H1 (cell line): Measurements from ENCODE around the gene SNX3. TPM values are rescaled to one million over a fixed set of nuclear protein-coding genes. Genes with fewer than 3 reads are reported as not detected.

Experiments
- CTCF ChIA-PET: fragments of 300-600 bp; sonication (Branson Sonifier 250); formaldehyde crosslinking; loops from one replicate; lab custom pipeline; 2021; ENCODE audit not compliant: partially characterized antibody; lab: Charles Lee
- POLR2A ChIA-PET: fragments of 300-600 bp; sonication (Branson Sonifier 250); formaldehyde crosslinking; loops from one replicate; lab custom pipeline; 2021; ENCODE audit warnings: inconsistent platforms; ENCODE audit not compliant: partially characterized antibody; lab: Charles Lee
- DNase-seq, 2 experiments: peaks; one replicate each; pipeline versions ENCODE4 v3.0.0 to v3.0.0-alpha.2; 2010 to 2022; ENCODE audit warnings: low spot score in 2 of 2, low read depth in 1 of 2, mixed read lengths in 1 of 2
- FAIRE-seq: peaks from 2 replicates; lab custom pipeline; 2011; peaks lifted over from hg19 to GRCh38; lab: Jason Lieb, UNC
- H2AFZ ChIP-seq: 2 replicates; pipeline ENCODE4 v1.8.1; 2012; ENCODE audit warnings: low read length, inconsistent platforms
- H2AK5ac ChIP-seq: 2 replicates; pipeline ENCODE4 v1.6.1; 2013; ENCODE audit warnings: low read depth, low read length
- H2BK120ac ChIP-seq: replicated peaks from 2 replicates; pipeline ENCODE3; 2013; ENCODE audit warnings: low read depth, low read length, inconsistent platforms
- H2BK12ac ChIP-seq: 2 replicates; pipeline ENCODE4 v1.6.1; 2013; ENCODE audit warnings: low read depth, low read length
- H2BK15ac ChIP-seq: 2 replicates; pipeline ENCODE4 v1.6.1; 2013; ENCODE audit warnings: low read length
- H2BK20ac ChIP-seq: 2 replicates; pipeline ENCODE4 v1.6.1; 2013; ENCODE audit warnings: low read length
- H2BK5ac ChIP-seq: 2 replicates; pipeline ENCODE4 v1.6.1; 2013; ENCODE audit warnings: low read depth, low read length
- H3K14ac ChIP-seq: 2 replicates; pipeline ENCODE4 v1.6.1; 2013; ENCODE audit warnings: inconsistent platforms; ENCODE audit not compliant: insufficient read length
- H3K18ac ChIP-seq: 2 replicates; pipeline ENCODE4 v1.6.1; 2013; ENCODE audit warnings: low read length; ENCODE audit errors: extremely low read depth
- H3K23ac ChIP-seq: 2 replicates; pipeline ENCODE4 v1.6.1; 2013; ENCODE audit warnings: inconsistent platforms; ENCODE audit not compliant: insufficient read length
- H3K23me2 ChIP-seq: 2 replicates; pipeline ENCODE4 v1.6.1; 2013; ENCODE audit warnings: low read depth, low read length
- H3K27ac ChIP-seq: 2 replicates; pipeline ENCODE4 v1.6.1; 2011; ENCODE audit warnings: low read depth, low read length, inconsistent platforms
- H3K27me3 ChIP-seq, 4 experiments: replicated peaks in 1 of 4; 1 replicate in 1 of 4; 2 replicates in 3 of 4; pipeline versions ENCODE4 v1.6.1 to v1.8.1; 2011 to 2013; ENCODE audit warnings: low read length in 3 of 4, mild to moderate bottlenecking in 3 of 4, inconsistent platforms in 2 of 4, mixed read lengths in 2 of 4, moderate library complexity in 1 of 4; ENCODE audit not compliant: control insufficient read depth in 3 of 4, insufficient read depth in 3 of 4; ENCODE audit errors: extremely low read depth in 1 of 4
- H3K36me3 ChIP-seq, 4 experiments: 2 replicates each; pipeline versions ENCODE4 v1.6.1 to v1.8.1; 2011 to 2013; ENCODE audit warnings: mild to moderate bottlenecking in 4 of 4, low read length in 3 of 4, moderate library complexity in 2 of 4, control low read depth in 1 of 4, inconsistent platforms in 1 of 4; ENCODE audit not compliant: insufficient read depth in 4 of 4, control insufficient read depth in 2 of 4
- H3K4ac ChIP-seq: replicated peaks from 2 replicates; pipeline ENCODE3; 2013; ENCODE audit warnings: low read length, low read depth, mixed read lengths, inconsistent platforms; ENCODE audit not compliant: insufficient read length
- H3K4me1 ChIP-seq, 4 experiments: replicated peaks in 1 of 4; 1 replicate in 1 of 4; 2 replicates in 3 of 4; pipeline versions ENCODE4 v1.6.1 to v1.8.1; 2011 to 2013; ENCODE audit warnings: low read length in 3 of 4, inconsistent platforms in 2 of 4, mixed read lengths in 1 of 4; ENCODE audit not compliant: insufficient read depth in 4 of 4, control insufficient read depth in 3 of 4
- H3K4me2 ChIP-seq, 2 experiments: 2 replicates each; pipeline versions ENCODE4 v1.6.1 to v1.8.1; 2011 to 2013; ENCODE audit warnings: low read depth in 2 of 2, low read length in 2 of 2, control low read depth in 1 of 2, inconsistent platforms in 1 of 2, mild to moderate bottlenecking in 1 of 2; ENCODE audit not compliant: insufficient read depth in 1 of 2
- H3K4me3 ChIP-seq, 4 experiments: fragments of 200-600, 300-600 bp in 1 of 4; sonication (generic), shearing (Covaris generic), sonication (Bioruptor Twin) in 1 of 4; 2 replicates each; pipeline versions ENCODE4 v1.5.1 to v1.8.1; 2011 to 2016; ENCODE audit warnings: low read length in 4 of 4, low read depth in 3 of 4, control low read depth in 2 of 4, inconsistent platforms in 2 of 4, mild to moderate bottlenecking in 2 of 4, mixed read lengths in 1 of 4, moderate library complexity in 1 of 4; ENCODE audit not compliant: insufficient read depth in 2 of 4; ENCODE audit errors: extremely low read depth in 1 of 4
- H3K56ac ChIP-seq: replicated peaks from 2 replicates; pipeline ENCODE3; 2013; ENCODE audit warnings: low read depth, mild to moderate bottlenecking, mixed read lengths, low read length, inconsistent platforms; ENCODE audit not compliant: insufficient read length
- H3K79me1 ChIP-seq: 2 replicates; pipeline ENCODE4 v1.6.1; 2013; ENCODE audit warnings: low read depth, low read length, control low read depth
- H3K79me2 ChIP-seq, 2 experiments: 2 replicates each; pipeline versions ENCODE4 v1.6.1 to v1.8.1; 2012 to 2013; ENCODE audit warnings: low read length in 2 of 2, mild to moderate bottlenecking in 2 of 2, inconsistent platforms in 1 of 2; ENCODE audit not compliant: insufficient read depth in 2 of 2, control insufficient read depth in 1 of 2
- H3K9ac ChIP-seq, 4 experiments: replicated peaks in 1 of 4; 1 replicate in 1 of 4; 2 replicates in 3 of 4; pipeline versions ENCODE4 v1.6.1 to v1.8.1; 2011 to 2013; ENCODE audit warnings: low read depth in 3 of 4, low read length in 3 of 4, control low read depth in 2 of 4, mild to moderate bottlenecking in 2 of 4, moderate library complexity in 2 of 4, inconsistent platforms in 1 of 4; ENCODE audit errors: extremely low read depth in 1 of 4
- H3K9me3 ChIP-seq, 2 experiments: 2 replicates each; pipeline versions ENCODE4 v1.6.1 to v1.8.1; 2012 to 2013; ENCODE audit warnings: mild to moderate bottlenecking in 2 of 2, moderate library complexity in 2 of 2, control low read depth in 1 of 2, inconsistent platforms in 1 of 2, low read depth in 1 of 2, low read length in 1 of 2, mixed read lengths in 1 of 2; ENCODE audit not compliant: insufficient read depth in 2 of 2
- H4K20me1 ChIP-seq, 2 experiments: replicated peaks in 1 of 2; 2 replicates each; pipeline versions ENCODE3 to v1.8.1; 2011 to 2013; ENCODE audit warnings: inconsistent platforms in 2 of 2, low read length in 2 of 2, mild to moderate bottlenecking in 1 of 2; ENCODE audit not compliant: insufficient read depth in 2 of 2, control insufficient read depth in 1 of 2
- H4K5ac ChIP-seq: 2 replicates; pipeline ENCODE4 v1.6.1; 2013; ENCODE audit warnings: low read length, low read depth, mixed read lengths, inconsistent platforms; ENCODE audit not compliant: insufficient read length
- H4K8ac ChIP-seq: 2 replicates; pipeline ENCODE4 v1.8.0; 2013; ENCODE audit warnings: mild to moderate bottlenecking, moderate library complexity, low read length, inconsistent platforms; ENCODE audit not compliant: insufficient read depth; ENCODE audit errors: extremely low read depth
- H4K91ac ChIP-seq: replicated peaks from 2 replicates; pipeline ENCODE3; 2013; ENCODE audit warnings: low read length, mixed read lengths, inconsistent platforms; ENCODE audit not compliant: insufficient read length
- CREB1 ChIP-seq: IDR thresholded peaks from 2 replicates; pipeline ENCODE4 v1.6.1; 2012; ENCODE audit warnings: inconsistent platforms
- KDM1A ChIP-seq: fragments of 200-600, 300-600 bp; sonication (generic); IDR thresholded peaks from 2 replicates; pipeline ENCODE4 v1.7.1; 2016; ENCODE audit warnings: mild to moderate bottlenecking, low read length, borderline replicate concordance
- NANOG ChIP-seq: IDR thresholded peaks from 2 replicates; pipeline ENCODE4 v1.6.1; 2011; ENCODE audit warnings: low read length, low read depth, mild to moderate bottlenecking, inconsistent platforms; ENCODE audit not compliant: insufficient read depth, poor library complexity, severe bottlenecking
- PHF8 ChIP-seq: fragments of 200-600 bp; sonication (generic); conservative IDR thresholded peaks from 2 replicates; pipeline ENCODE4 v1.7.1; 2012; ENCODE audit warnings: low read depth, mild to moderate bottlenecking, inconsistent platforms, low read length, moderate library complexity
- YY1 ChIP-seq: IDR thresholded peaks from 2 replicates; pipeline ENCODE4 v1.6.1; 2011; ENCODE audit warnings: low read depth, mild to moderate bottlenecking, low read length
- ZNF274 ChIP-seq: IDR thresholded peaks from 2 replicates; pipeline ENCODE4 v1.7.0; 2012; ENCODE audit warnings: low read length, borderline replicate concordance; ENCODE audit errors: extremely low read depth
- WGBS, 2 experiments: shearing (Covaris generic) in 1 of 2; methylation state at CpG; one replicate each; pipeline versions ENCODE4 v1.1.6 to v1.1.7; 2013 to 2015; ENCODE audit warnings: low lambda C conversion rate in 2 of 2, mixed read lengths in 2 of 2, inconsistent platforms in 1 of 2, low coverage in 1 of 2, missing lambda C conversion rate in 1 of 2; ENCODE audit not compliant: insufficient replicate concordance in 2 of 2, insufficient coverage in 1 of 2, insufficient read length in 1 of 2; ENCODE audit errors: extremely low coverage in 1 of 2, missing lambda C conversion rate in 1 of 2; 5-methylcytosine and 5-hydroxymethylcytosine counted together
- polyA plus RNA-seq, 7 experiments: library from polyadenylated mRNA; depleted of rRNA in 3 of 7; stranded (reverse) in 5 of 7; unstranded in 2 of 7; fragments of >200 nt in 5 of 7; fragments of 200-250 nt in 2 of 7; gene quantifications; 1 replicate in 5 of 7; 2 replicates in 1 of 7; 4 replicates in 1 of 7; pipeline versions ENCODE4 v1.2.1 to v1.2.3, GENCODE V29; 2011 to 2013; ENCODE audit warnings: missing spikeins in 2 of 7, mixed read lengths in 2 of 7
- total RNA-seq: library from RNA; stranded (reverse); fragmentation: NEBNext Ultra II Directional; extraction: Animal tissue kit (Norgen Biotek cat#: 25700); gene quantifications from 2 replicates; pipeline ENCODE4 v1.2.1, GENCODE V29; 2021
- TF ChIP-seq, protein P1 (sequence below): IDR thresholded peaks from 2 replicates; pipeline ENCODE4 v1.6.1; 2011; ENCODE audit warnings: low read length, improper control_type of control experiment
- TF ChIP-seq, protein P2 (sequence below), 3 experiments: IDR thresholded peaks; 1 replicate in 2 of 3; 2 replicates in 1 of 3; pipeline versions ENCODE4 v1.5.1 to v1.6.1; 2011; ENCODE audit warnings: low read length in 3 of 3, mild to moderate bottlenecking in 3 of 3, inconsistent platforms in 2 of 3, low read depth in 1 of 3, moderate library complexity in 1 of 3; ENCODE audit not compliant: insufficient read depth in 1 of 3; ENCODE audit errors: control extremely low read depth in 1 of 3

The SNX3 gene
- total and polyA plus RNA-seq, 2 of the 8 experiments (the other 6 are each of a cell fraction or from before 2014, with no cell fraction given) = 72.5 to 150 TPM

- no peak overlapping the region for H2AFZ ChIP-seq
- no peak overlapping the region for H3K4me3 ChIP-seq
- peaks cover 3% of the 10 kb centered on the region; the same call in 1 of the 2 replicates for H3K79me1 ChIP-seq
- H3K23ac ChIP-seq = no peak overlapping the region
- H4K20me1 ChIP-seq = no peaks in the 10 kb centered on the region
- 84% methylated on average over 2 of the region's 2 CpGs; no CpG with 5 or more reads in 1 of the 2 experiments for WGBS, 2 experiments
- no peak overlapping the region for H2BK120ac ChIP-seq
- H3K4ac ChIP-seq = no peak overlapping the region
- H3K4me1 ChIP-seq = no peaks in the 10 kb centered on the region
- peaks cover 0 to 25% of the 10 kb centered on the region in 2 experiments; a peak in 2 of 4 replicates for H3K79me2 ChIP-seq
- no peak overlapping the region for H3K9ac ChIP-seq
- no peak overlapping the region for H2BK5ac ChIP-seq
- no peak overlapping the region for H3K56ac ChIP-seq
- H4K8ac ChIP-seq = no peak overlapping the region
- FAIRE-seq (peak; percentile 71), DNase-seq (no peak)
- H3K14ac ChIP-seq = no peak overlapping the region
- no peak overlapping the region for H2AK5ac ChIP-seq
- no peaks in the 10 kb centered on the region for H3K9me3 ChIP-seq
- no peak overlapping the region for H4K5ac ChIP-seq
- no peak overlapping the region for H3K27ac ChIP-seq
- no peak overlapping the region for H2BK12ac ChIP-seq
- H3K27me3 ChIP-seq = no peaks in the 10 kb centered on the region
- POLR2A ChIA-PET = no interaction called here
- H3K36me3 ChIP-seq = no peaks in the 10 kb centered on the region
- H2BK20ac ChIP-seq = no peak overlapping the region
- H3K18ac ChIP-seq = no peak overlapping the region
- H4K91ac ChIP-seq = no peak overlapping the region
- CTCF ChIA-PET = interaction anchor here (0.6 to 5.0 kb wide), 21 partner anchors 9 to 418 kb away, joined by 3 to 52 read pairs (median 3); partner anchors contain the start of gene SNX3
- H3K4me2 ChIP-seq = no peak overlapping the region
- no peaks in the 10 kb centered on the region for H3K23me2 ChIP-seq
- no peak overlapping the region for H2BK15ac ChIP-seq
- TF ChIP-seq PHF8 (no peak), KDM1A (no peak), CREB1 (no peak), YY1 (no peak), ZNF274 (no peak), NANOG (no peak)
- TF ChIP-seq, protein P1, sequence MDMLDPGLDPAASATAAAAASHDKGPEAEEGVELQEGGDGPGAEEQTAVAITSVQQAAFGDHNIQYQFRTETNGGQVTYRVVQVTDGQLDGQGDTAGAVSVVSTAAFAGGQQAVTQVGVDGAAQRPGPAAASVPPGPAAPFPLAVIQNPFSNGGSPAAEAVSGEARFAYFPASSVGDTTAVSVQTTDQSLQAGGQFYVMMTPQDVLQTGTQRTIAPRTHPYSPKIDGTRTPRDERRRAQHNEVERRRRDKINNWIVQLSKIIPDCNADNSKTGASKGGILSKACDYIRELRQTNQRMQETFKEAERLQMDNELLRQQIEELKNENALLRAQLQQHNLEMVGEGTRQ = no peak
- TF ChIP-seq, protein P2, sequence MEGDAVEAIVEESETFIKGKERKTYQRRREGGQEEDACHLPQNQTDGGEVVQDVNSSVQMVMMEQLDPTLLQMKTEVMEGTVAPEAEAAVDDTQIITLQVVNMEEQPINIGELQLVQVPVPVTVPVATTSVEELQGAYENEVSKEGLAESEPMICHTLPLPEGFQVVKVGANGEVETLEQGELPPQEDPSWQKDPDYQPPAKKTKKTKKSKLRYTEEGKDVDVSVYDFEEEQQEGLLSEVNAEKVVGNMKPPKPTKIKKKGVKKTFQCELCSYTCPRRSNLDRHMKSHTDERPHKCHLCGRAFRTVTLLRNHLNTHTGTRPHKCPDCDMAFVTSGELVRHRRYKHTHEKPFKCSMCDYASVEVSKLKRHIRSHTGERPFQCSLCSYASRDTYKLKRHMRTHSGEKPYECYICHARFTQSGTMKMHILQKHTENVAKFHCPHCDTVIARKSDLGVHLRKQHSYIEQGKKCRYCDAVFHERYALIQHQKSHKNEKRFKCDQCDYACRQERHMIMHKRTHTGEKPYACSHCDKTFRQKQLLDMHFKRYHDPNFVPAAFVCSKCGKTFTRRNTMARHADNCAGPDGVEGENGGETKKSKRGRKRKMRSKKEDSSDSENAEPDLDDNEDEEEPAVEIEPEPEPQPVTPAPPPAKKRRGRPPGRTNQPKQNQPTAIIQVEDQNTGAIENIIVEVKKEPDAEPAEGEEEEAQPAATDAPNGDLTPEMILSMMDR (IDR thresholded peaks at IDR 0.05; ENCODE audit: control extremely low read depth in 1 of 3, insufficient read depth in 1 of 3, low read depth in 1 of 3, low read length in 3 of 3) = peak in 2 of 3 experiments; percentile 62 to 71; a peak in 3 of 4 replicates
Observed at GRCh38 chr6:108250240-108250866, 10.5 kb downstream of the SNX3 start.
